HUES64 (cell line): Measurements from ENCODE around the gene CMTM8.

Source experiments
- H3K27ac ChIP-seq: 2 replicates; pipeline ENCODE4 v1.7.0; 2013; ENCODE audit warnings: low read depth, low read length, inconsistent platforms
- H3K27me3 ChIP-seq: 2 replicates; pipeline ENCODE4 v1.6.1; 2013; ENCODE audit warnings: mild to moderate bottlenecking, low read length; ENCODE audit not compliant: insufficient read depth
- H3K36me3 ChIP-seq: 2 replicates; pipeline ENCODE4 v1.6.1; 2013; ENCODE audit warnings: mild to moderate bottlenecking, low read length; ENCODE audit not compliant: insufficient read depth
- H3K4me1 ChIP-seq: 2 replicates; pipeline ENCODE4 v1.6.1; 2013; ENCODE audit warnings: mild to moderate bottlenecking, low read length, moderate library complexity; ENCODE audit not compliant: insufficient read depth
- H3K4me3 ChIP-seq: 2 replicates; pipeline ENCODE4 v1.5.1; 2013; ENCODE audit warnings: mild to moderate bottlenecking, low read length, moderate library complexity
- H3K9ac ChIP-seq: 2 replicates; pipeline ENCODE4 v1.6.1; 2013; ENCODE audit warnings: mild to moderate bottlenecking, low read depth, low read length
- H3K9me3 ChIP-seq: 2 replicates; pipeline ENCODE4 v1.6.1; 2013; ENCODE audit warnings: low read depth, low read length; ENCODE audit not compliant: insufficient read depth
- WGBS: fragments of 150-250, 120-280 bp; methylation state at CpG from one replicate; pipeline ENCODE4 v1.1.7; 2013; ENCODE audit warnings: missing lambda C conversion rate; 5-methylcytosine and 5-hydroxymethylcytosine counted together

The CMTM8 gene

GRCh38 chr3:32293903-32294302 is 55.4 kb downstream of the CMTM8 start:
- Histone ChIP-seq H3K4me1 (no peaks in the 10 kb centered on the region), H3K36me3 (no peaks in the 10 kb centered on the region), H3K27me3 (no peaks in the 10 kb centered on the region), H3K27ac (no peak overlapping the region), H3K9me3 (no peaks in the 10 kb centered on the region), H3K9ac (no peak overlapping the region), H3K4me3 (no peak overlapping the region)
- WGBS: 90% methylated on average over 3 of the region's 3 CpGs

DNA sequence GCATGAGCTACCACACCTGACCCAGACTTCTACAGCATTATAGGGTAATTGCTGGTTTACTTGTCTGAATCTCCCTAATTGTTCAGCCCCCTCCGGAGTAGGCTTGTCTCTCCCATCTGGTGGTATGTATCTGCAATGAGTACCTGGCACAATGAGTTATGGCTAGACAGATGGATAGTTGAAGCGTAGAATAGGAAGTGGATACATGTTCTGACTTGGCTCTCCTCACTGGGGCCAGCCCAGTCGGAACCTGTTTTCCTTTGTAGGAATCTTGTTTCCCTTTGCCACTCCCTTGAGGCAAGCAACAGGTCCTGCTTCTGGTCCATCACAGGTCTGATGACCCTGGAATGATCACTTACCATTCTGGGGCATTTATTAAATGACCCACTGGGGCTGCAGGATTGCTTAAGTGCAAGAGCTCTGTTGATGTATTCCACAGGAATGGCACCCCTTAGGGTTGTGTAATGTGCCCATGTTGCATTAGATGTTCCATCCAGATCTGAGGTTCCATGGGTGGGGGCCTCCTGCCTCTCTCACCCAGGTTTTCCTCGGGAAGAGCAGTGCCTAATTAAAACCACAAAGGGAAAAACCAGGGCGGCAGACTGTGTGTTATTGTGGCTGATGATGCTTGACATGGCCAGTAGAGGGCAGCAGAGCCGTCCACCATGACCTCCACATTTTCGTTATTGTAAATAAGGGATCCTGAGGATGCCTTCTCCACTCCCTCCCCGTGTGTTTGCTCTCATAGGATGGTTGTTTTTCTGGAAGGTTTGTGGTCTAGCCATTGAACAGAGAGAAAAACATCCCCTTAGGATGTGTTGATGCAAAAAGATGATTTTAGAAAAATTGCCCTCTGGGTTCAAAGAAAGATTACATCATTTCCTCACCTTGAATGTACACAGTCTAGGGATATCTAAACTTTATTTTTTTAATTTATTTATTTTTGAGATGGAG is 58.0 kb downstream of the CMTM8 start:
- Histone ChIP-seq H3K27ac (no peak overlapping the region), H3K9me3 (no peaks in the 10 kb centered on the region), H3K4me1 (no peaks in the 10 kb centered on the region), H3K4me3 (no peak overlapping the region), H3K9ac (no peak overlapping the region), H3K36me3 (no peaks in the 10 kb centered on the region), H3K27me3 (no peaks in the 10 kb centered on the region)
- WGBS: 60% methylated on average over 5 of the region's 8 CpGs

GRCh38 chr3:32297366-32297765 is 58.9 kb downstream of the CMTM8 start:
- H3K27ac ChIP-seq: no peak overlapping the region
- 93% methylated on average over 5 of the region's 5 CpGs for WGBS

DNA sequence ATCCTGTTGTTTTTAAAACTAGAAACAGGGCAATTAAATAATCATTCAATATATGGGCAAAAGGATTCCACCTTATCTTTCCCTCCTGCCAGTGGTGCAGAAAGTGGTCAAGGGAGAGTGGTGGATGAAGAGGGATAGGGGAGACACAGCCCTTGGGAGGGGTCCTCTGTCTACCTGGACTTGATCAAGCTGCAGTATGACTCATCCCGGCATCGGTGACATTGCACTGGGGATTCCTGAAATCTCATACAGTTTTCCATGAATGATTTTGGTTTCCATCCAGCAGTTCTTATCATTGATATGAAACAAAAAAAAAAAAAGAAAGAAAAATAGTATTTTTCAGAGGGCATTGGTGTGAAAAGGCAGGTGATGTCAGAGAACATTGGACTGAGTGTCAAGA is 62.9 kb downstream of the CMTM8 start:
- WGBS: 96% methylated on average over 2 of the region's 2 CpGs

More at GRCh38 chr3:32297366-32297765, 58.9 kb downstream of the CMTM8 start:
- Histone ChIP-seq H3K9ac (no peak overlapping the region), H3K9me3 (no peaks in the 10 kb centered on the region), H3K4me3 (no peak overlapping the region), H3K36me3 (no peaks in the 10 kb centered on the region), H3K27me3 (no peaks in the 10 kb centered on the region), H3K4me1 (no peaks in the 10 kb centered on the region; the same call in 1 of the 2 replicates)

GRCh38 chr3:32302601-32303398 is 64.3 kb downstream of the CMTM8 start:
- 93% methylated on average over 6 of the region's 7 CpGs for WGBS
- no peak overlapping the region for H3K27ac ChIP-seq
- H3K36me3 ChIP-seq: no peaks in the 10 kb centered on the region
- H3K9ac ChIP-seq: peak overlapping the region; percentile 1; the same call in 1 of the 2 replicates
- H3K4me3 ChIP-seq: no peak overlapping the region
- H3K9me3 ChIP-seq: no peaks in the 10 kb centered on the region
- H3K27me3 ChIP-seq: no peaks in the 10 kb centered on the region
- peaks cover 30% of the 10 kb centered on the region for H3K4me1 ChIP-seq

More for the DNA sequence above, 62.9 kb downstream of the CMTM8 start:
- Histone ChIP-seq H3K4me3 (no peak overlapping the region), H3K36me3 (no peaks in the 10 kb centered on the region), H3K9me3 (no peaks in the 10 kb centered on the region), H3K9ac (no peak overlapping the region), H3K4me1 (peaks cover 25% of the 10 kb centered on the region), H3K27ac (no peak overlapping the region), H3K27me3 (no peaks in the 10 kb centered on the region)

GRCh38 chr3:32303399-32303747 is 64.9 kb downstream of the CMTM8 start:
- Histone ChIP-seq H3K27ac (no peak overlapping the region), H3K4me3 (no peak overlapping the region)

GRCh38 chr3:32303977-32304881 is 65.7 kb downstream of the CMTM8 start:
- WGBS: 90% methylated on average over 3 of the region's 3 CpGs
- H3K9ac ChIP-seq: no peak overlapping the region
- H3K4me3 ChIP-seq: no peak overlapping the region
- no peaks in the 10 kb centered on the region for H3K27me3 ChIP-seq
- H3K9me3 ChIP-seq: no peaks in the 10 kb centered on the region
- H3K27ac ChIP-seq: no peak overlapping the region; the same call in 1 of the 2 replicates
- peaks cover 30% of the 10 kb centered on the region for H3K4me1 ChIP-seq
- H3K36me3 ChIP-seq: no peaks in the 10 kb centered on the region

More at GRCh38 chr3:32303399-32303747, 64.9 kb downstream of the CMTM8 start:
- H3K27me3 ChIP-seq: no peaks in the 10 kb centered on the region
- WGBS: 86% methylated on average over 5 of the region's 6 CpGs
- peaks cover 30% of the 10 kb centered on the region for H3K4me1 ChIP-seq
- H3K36me3 ChIP-seq: no peaks in the 10 kb centered on the region
- H3K9me3 ChIP-seq: no peaks in the 10 kb centered on the region
- H3K9ac ChIP-seq: peak overlapping the region; percentile 1; the same call in 1 of the 2 replicates

DNA sequence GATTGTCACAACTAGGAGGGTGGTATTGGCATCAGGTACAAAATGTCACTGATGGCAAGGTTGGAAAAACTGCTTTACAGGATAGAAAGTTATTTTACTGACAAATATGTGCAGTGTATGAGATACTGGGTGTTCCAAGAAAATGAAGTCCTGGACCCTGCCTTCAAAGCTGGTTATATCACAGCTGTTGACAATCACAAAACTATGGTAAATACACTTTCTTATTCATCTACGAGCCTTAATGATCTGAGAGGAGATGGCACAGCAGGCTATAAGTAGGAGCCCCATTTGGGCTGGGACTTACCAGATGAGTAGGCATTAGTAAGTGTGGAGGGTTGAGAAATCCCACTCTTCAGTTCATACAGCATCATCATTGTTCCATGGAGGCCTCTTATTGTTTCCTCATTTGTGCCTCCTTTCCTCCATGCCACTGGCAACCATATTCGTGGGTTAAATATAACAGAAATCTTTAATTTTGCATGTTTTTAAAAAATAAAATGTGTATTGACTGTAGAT is 66.9 kb downstream of the CMTM8 start:
- 100% methylated on average over 2 of the region's 2 CpGs for WGBS

GRCh38 chr3:32306072-32306471 is 67.6 kb downstream of the CMTM8 start:
- H3K27ac ChIP-seq: no peak overlapping the region
- H3K27me3 ChIP-seq: no peaks in the 10 kb centered on the region
- no peak overlapping the region for H3K9ac ChIP-seq
- no peaks in the 10 kb centered on the region for H3K36me3 ChIP-seq
- 91% methylated on average over 3 of the region's 3 CpGs for WGBS
- H3K4me3 ChIP-seq: no peak overlapping the region
- H3K4me1 ChIP-seq: peaks cover 30% of the 10 kb centered on the region
- no peaks in the 10 kb centered on the region for H3K9me3 ChIP-seq

More for the DNA sequence above, 66.9 kb downstream of the CMTM8 start:
- H3K4me1 ChIP-seq: peaks cover 30% of the 10 kb centered on the region
- no peak overlapping the region for H3K9ac ChIP-seq
- no peak overlapping the region for H3K4me3 ChIP-seq
- no peaks in the 10 kb centered on the region for H3K27me3 ChIP-seq
- H3K27ac ChIP-seq: no peak overlapping the region
- no peaks in the 10 kb centered on the region for H3K36me3 ChIP-seq
- no peaks in the 10 kb centered on the region for H3K9me3 ChIP-seq

DNA sequence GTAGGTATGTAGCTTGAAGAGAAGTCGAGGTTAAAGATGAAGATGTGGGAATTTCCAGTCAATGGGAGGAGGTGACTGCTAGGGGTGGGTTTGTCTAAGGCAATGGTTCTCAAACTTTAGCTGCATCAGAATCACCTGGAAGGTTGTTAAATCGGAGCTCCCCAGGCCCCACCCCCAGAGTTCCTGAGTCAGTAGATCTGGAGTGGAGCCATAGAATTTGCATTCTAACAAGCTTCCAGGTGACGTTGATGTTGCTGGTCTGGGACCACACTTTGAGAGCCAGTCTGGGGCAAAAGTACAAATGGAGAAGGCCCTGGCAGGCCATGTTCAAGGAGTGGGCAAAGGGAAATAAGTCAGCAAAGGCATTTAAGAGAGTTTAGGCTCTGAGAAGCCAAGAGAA is 69.1 kb downstream of the CMTM8 start:
- Histone ChIP-seq H3K27ac (no peak overlapping the region), H3K36me3 (no peaks in the 10 kb centered on the region), H3K9ac (no peak overlapping the region), H3K9me3 (no peaks in the 10 kb centered on the region), H3K4me3 (no peak overlapping the region), H3K27me3 (no peaks in the 10 kb centered on the region), H3K4me1 (peaks cover 35% of the 10 kb centered on the region)
- WGBS: 80% methylated on average over 3 of the region's 3 CpGs
